ACHN (cell line): ENCODE data around the gene EMC10.
"Not testable (repeated sequence)": the region's sequence is repeated elsewhere in the genome, so short reads cannot be mapped to it uniquely, and the experiment has no call there.

ENCODE experiments used
- DNase-seq: peaks from one replicate; pipeline ENCODE4 v3.0.0-alpha.2; 2015
- in situ Hi-C: cut with HindIII; loops from 2 replicates; pipeline ENCODE4 v1.10.0; 2017; ENCODE audit warnings: low sequenced_read_pairs, low pct_ligation_motif_present, low pct_unique_long_range_greater_than_20kb

EMC10 gene

GRCh38 chr19:50476224-50476906, at the start of gene EMC10, which contains the start of gene GARIN5A:
TSS of gene EMC10 (plus strand) at chr19:50476507. CDS start at chr19:50476545, 38 bp downstream.
TSS of gene GARIN5A (minus strand) at chr19:50476848. CDS start at chr19:50476388, 460 bp downstream.
- in situ Hi-C loops, result no loop called here
- peak; percentile 87 for DNase-seq

- in situ Hi-C loops, result no loop called here
- DNase-seq, result no peak
Measured at GRCh38 chr19:50427318-50427925, 48.9 kb upstream of the EMC10 start.

DNA sequence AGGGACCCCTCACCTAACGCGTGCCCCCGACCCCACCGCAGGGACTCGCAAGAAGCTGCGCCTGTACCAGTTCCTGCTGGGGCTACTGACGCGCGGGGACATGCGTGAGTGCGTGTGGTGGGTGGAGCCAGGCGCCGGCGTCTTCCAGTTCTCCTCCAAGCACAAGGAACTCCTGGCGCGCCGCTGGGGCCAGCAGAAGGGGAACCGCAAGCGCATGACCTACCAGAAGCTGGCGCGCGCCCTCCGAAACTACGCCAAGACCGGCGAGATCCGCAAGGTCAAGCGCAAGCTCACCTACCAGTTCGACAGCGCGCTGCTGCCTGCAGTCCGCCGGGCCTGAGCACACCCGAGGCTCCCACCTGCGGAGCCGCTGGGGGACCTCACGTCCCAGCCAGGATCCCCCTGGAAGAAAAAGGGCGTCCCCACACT, 48.3 kb upstream of the EMC10 start:
- DNase-seq, result peak; percentile 84

GRCh38 chr19:50428772-50429463, 47.4 kb upstream of the EMC10 start:
- in situ Hi-C loops, result no loop called here
- DNase-seq, result no peak

More for the DNA sequence above, 48.3 kb upstream of the EMC10 start:
- in situ Hi-C loops, result no loop called here

DNA sequence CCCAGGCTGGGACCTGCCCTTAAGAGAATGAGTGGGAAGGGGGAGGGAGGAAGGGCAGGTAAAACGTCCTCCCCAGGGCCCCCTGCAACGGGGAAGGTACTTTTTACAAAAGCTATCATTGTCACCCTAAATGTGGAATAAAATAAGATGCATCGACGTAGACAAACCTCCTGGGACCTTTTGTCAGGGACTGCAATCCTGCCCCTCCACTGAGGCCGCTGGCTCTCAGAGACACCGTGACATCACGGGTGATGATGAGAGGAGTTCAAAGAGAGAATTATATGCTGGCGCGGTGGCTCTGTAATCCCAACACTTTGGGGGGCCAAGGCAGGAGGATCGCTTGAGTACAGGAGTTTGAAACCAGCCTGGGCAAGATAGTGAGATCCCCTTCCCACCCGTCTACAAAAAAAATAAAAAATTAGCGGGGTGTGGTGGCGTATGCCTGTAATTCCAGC, 45.4 kb upstream of the EMC10 start:
- in situ Hi-C loops, result no loop called here
- no peak for DNase-seq

GRCh38 chr19:50431343-50432220, 44.7 kb upstream of the EMC10 start:
- DNase-seq, result peak; percentile 71
- in situ Hi-C loops, result no loop called here

DNA sequence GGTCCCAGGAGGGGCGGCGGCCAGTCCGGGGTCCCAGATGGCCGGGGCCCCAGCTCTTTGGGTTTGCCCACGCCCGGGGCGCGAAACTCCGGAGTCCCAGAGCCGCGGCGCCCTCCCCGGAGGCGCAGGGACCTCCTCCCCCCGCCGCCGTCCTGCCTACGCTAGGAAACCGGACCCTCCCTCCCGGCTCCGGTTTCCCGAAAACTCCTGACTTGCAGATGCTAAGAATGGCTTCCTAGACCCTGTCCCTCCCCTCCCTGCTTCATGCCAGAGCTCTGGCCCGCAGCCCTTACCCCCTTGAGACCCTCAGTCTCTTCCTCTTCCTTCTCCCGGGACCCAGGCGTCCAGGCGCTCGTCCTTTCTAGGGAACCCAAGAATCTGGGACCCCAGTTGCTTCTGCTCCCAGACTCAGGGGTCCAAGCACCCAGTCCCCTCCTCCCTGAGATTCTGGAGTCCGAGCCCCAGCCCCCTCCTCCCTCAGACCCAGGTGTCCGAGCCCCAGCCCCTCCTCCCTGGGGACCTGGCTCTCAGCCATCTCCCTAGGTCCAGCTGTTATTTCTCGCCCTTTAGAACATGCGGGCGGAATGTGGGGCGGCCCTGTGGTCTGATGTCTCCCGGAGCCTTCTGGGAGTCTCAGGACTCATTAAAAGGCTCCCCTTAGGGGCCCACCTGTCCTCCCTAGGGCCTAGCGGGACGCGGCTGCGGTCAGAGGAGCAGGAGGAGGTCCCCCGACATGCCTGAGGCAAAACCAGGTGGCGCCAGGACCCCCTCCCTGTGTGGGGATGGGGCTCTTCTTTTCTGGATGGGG, 43.9 kb upstream of the EMC10 start, which contains the start of gene MYBPC2:
MYBPC2 (plus strand) TSS at position 672 of the 808 bp plus-strand sequence; CDS start at position 734, 62 bp downstream.
- in situ Hi-C loops, result no loop called here
- no peak for DNase-seq

GRCh38 chr19:50433201-50434180, 42.8 kb upstream of the EMC10 start:
- no peak for DNase-seq
- in situ Hi-C loops, result no loop called here

- in situ Hi-C loops, result no loop called here
- DNase-seq, result no peak
Measured at GRCh38 chr19:50434525-50434924, 41.8 kb upstream of the EMC10 start.

DNA sequence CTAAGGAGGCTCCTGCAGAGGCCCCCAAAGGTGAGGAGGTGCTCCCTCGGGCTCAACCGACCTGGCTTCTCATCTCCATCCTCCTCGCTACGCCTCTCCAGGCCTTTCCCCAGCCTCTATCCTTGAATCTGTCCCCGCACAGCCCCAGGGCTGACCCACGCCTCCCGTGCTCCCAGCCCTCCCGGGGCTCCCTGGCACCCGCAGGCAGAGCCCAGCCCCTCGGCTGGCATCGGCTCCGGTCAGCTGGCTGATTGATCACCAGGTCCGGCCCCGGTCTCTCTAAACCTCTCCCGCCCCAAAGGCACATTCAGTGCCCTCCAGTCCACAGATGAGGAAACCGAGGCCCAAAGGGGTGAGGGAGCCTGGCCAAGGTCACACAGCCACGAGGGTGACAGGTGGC, 41.1 kb upstream of the EMC10 start:
- in situ Hi-C loops, result no loop called here
- DNase-seq, result no peak

DNA sequence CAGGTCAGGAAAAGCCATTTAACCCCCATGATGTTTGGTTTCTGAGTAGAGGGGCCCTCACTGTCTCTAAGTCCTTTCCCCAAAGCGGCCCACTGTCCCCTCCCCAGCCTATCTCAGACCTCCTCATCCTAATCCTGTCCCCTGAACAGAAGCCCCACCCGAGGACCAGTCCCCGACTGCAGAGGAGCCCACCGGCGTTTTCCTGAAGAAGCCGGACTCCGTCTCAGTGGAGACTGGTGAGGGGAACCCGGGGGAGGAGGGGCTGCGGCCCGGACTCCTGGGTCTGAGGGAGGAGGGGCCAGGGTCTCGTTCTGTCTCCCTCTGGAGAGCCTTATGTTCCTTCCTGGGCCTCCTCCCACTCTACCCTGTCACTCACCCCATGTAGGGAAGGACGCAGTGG, 40.7 kb upstream of the EMC10 start:
- in situ Hi-C loops, result no loop called here
- no peak for DNase-seq

DNA sequence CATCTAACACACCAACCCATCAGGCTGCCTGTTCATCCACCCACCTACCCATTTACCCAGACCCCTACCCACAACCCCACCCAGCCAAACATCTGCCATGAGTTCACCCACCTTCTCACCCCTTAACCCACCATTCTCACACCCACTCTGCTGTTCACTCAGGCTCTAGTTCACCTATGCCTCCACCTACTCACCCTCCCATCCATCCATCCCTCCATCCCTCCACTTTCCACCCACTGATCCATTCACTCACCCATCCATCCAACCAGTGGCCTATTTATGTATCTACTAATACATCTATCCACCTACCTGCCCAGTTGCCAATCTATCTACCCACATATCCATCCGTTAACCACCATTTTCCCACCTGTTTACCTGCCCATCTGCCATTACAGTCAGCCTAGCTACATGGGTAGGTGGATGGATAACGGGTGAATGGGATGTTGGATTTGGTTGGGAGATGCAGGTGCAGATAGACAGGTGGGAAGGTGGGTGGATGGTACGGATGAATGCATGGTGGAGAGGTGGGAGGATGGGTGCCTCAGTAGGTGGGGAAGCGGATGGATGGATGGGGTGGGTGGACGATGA, 38.4 kb upstream of the EMC10 start:
- in situ Hi-C loops, result no loop called here
- DNase-seq, result no peak

DNA sequence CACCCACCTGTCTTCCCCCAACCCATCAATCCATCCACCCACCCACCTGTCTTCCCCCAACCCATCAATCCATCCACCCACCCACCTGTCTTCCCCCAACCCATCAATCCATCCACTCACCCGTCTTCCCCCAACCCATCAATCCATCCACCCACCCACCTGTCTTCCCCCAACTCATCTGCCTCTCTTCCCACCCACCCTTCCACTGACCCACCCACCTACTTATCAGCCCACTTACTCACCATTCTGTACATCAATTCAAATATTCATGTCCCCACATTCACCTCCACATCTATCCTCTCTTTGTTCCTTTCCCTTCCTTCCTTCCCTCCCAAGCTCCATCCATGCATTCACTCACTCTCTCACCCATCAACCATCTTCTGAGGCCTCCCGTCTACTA, 37.2 kb upstream of the EMC10 start:
- in situ Hi-C loops, DNase-seq: not testable (repeated sequence)

- in situ Hi-C loops, result no loop called here
- no peak for DNase-seq
Measured at GRCh38 chr19:50444059-50444458, 32.2 kb upstream of the EMC10 start.

DNA sequence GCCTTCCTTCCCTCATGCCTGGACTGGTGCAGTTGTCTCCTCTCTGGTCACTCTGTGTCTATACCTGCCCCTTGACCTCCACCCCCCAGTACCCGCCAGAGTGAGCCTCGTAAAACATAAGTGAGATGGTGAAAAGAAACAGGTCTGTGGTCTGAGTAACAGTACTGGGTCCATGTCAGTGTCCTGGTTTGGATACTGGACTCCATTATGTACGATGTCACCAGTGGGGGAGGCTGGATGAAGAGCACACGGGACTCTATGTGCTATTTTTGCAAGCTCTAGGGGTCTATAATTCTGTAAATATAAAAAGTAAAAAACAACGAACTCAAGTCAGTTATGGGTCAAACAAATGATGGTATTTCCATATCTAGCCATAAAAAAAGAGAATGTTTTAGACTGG, 29.3 kb upstream of the EMC10 start:
- no peak for DNase-seq
- in situ Hi-C loops, result no loop called here

- no peak for DNase-seq
- in situ Hi-C loops, result no loop called here
Measured at GRCh38 chr19:50447750-50448149, 28.6 kb upstream of the EMC10 start.
